Body of pancreas (tissue), 4 donors: ENCODE data around the gene CBFA2T3.

Experiments
- POLR2A ChIP-seq, 3 donors: fragments of 450-650 bp; IDR thresholded peaks; one replicate each; pipeline ENCODE4 v1.6.1; 2016; ENCODE audit warnings: antibody characterized with exemption in 3 of 3, mild to moderate bottlenecking in 2 of 3
- TF ChIP-seq, protein P1 (sequence below), 7 experiments: fragments of 450-650 bp in 4 of 7; fragments of 200-600 bp in 3 of 7; sonication (generic) in 3 of 7; IDR thresholded peaks; one replicate each; pipeline ENCODE4 v1.5.1; 2016 to 2019; ENCODE audit warnings: antibody characterized with exemption in 7 of 7

DNA sequence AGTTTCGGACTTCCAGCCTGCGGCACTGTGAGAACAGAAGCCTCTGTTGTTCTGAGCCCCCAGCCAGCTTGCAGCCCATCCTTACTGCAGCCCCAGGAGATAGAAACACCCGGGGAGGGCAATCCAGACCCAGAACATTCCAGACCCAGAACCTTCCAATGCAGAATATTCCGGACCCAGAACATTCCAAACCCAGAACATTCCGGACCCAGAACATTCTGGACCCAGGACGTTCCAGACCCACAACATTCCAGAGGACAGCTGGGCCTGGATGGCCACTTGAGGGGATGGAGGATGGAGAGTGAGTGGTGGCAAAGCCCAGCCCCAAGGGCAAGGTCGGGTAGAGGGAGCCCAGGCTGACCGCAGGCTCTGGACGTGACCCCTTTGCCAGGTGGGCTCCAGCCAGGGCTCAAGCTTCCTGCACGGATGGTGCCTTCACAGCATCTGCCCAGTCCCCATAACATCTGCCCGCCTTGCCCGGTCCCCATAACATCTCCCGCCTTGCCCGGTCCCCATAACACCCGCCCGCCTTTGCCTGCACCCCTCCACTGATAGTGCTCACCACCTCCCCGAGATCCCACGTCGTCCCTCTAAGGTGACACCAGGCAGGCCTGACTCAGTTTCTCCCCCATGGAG lies 3.5 kb downstream of the CBFA2T3 start:
- TF ChIP-seq, protein P1, sequence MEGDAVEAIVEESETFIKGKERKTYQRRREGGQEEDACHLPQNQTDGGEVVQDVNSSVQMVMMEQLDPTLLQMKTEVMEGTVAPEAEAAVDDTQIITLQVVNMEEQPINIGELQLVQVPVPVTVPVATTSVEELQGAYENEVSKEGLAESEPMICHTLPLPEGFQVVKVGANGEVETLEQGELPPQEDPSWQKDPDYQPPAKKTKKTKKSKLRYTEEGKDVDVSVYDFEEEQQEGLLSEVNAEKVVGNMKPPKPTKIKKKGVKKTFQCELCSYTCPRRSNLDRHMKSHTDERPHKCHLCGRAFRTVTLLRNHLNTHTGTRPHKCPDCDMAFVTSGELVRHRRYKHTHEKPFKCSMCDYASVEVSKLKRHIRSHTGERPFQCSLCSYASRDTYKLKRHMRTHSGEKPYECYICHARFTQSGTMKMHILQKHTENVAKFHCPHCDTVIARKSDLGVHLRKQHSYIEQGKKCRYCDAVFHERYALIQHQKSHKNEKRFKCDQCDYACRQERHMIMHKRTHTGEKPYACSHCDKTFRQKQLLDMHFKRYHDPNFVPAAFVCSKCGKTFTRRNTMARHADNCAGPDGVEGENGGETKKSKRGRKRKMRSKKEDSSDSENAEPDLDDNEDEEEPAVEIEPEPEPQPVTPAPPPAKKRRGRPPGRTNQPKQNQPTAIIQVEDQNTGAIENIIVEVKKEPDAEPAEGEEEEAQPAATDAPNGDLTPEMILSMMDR (IDR thresholded peaks at IDR 0.05), result no peak
- no peak for TF ChIP-seq POLR2A (IDR thresholded peaks at IDR 0.05)
